Thyroid gland (tissue), 4 donors: ENCODE data around the gene DUSP7.

Experiments
- POLR2A ChIP-seq, 2 donors: fragments of 450-650 bp; IDR thresholded peaks; one replicate each; pipeline ENCODE4 v1.6.1; 2017; ENCODE audit warnings: antibody characterized with exemption in 2 of 2, mild to moderate bottlenecking in 2 of 2, moderate library complexity in 1 of 2
- TF ChIP-seq, protein P1 (sequence below), 6 experiments: fragments of 200-600 bp in 3 of 6; fragments of 450-650 bp in 3 of 6; sonication (generic) in 3 of 6; IDR thresholded peaks; one replicate each; pipeline ENCODE4 v1.5.1; 2016 to 2019; ENCODE audit warnings: antibody characterized with exemption in 6 of 6, mild to moderate bottlenecking in 2 of 6, inconsistent platforms in 1 of 6, moderate library complexity in 1 of 6

DNA sequence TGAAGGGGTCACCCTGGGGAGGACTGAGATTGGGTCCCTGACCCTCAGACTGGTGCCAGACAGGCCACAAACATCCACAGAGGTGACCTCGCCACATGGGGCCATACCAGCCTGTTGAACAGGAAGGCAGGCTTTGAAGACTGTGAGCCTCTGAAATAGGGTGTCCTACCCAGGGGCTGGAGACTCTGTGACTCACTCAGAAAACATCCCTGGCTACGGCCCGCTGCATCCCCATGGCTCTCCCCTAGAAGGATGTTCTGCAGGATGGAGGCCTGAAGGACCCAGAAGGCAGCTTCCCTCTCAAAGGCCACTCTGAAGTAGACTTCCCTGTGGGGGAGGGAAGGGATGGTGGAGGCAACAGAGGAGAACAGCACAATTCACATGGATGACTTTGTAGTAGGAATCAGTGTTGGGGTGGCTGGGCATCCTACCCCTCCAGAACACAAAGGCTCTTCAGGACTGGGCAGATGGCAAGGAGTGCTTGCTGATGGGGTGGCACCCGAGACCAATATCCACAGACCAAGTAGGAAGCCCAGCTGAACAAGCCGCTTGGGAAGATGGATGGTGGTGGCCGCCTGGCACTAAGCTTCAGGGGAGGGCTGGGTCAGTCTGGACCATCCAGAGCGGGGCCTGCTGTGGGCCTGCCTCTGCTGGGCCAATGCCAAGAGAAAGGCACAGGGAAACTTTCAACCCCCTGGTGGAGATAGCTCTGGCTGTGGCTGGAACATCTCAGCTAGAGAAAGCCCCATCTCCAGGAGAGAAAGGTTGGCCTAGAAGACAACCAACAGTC lies 37.6 kb upstream of the DUSP7 start:
- no peak for TF ChIP-seq POLR2A (IDR thresholded peaks at IDR 0.05)
- TF ChIP-seq, protein P1, sequence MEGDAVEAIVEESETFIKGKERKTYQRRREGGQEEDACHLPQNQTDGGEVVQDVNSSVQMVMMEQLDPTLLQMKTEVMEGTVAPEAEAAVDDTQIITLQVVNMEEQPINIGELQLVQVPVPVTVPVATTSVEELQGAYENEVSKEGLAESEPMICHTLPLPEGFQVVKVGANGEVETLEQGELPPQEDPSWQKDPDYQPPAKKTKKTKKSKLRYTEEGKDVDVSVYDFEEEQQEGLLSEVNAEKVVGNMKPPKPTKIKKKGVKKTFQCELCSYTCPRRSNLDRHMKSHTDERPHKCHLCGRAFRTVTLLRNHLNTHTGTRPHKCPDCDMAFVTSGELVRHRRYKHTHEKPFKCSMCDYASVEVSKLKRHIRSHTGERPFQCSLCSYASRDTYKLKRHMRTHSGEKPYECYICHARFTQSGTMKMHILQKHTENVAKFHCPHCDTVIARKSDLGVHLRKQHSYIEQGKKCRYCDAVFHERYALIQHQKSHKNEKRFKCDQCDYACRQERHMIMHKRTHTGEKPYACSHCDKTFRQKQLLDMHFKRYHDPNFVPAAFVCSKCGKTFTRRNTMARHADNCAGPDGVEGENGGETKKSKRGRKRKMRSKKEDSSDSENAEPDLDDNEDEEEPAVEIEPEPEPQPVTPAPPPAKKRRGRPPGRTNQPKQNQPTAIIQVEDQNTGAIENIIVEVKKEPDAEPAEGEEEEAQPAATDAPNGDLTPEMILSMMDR (IDR thresholded peaks at IDR 0.05), result no peak
